IMR-90 (cell line): Measurements from ENCODE around the gene CRIM1.

ENCODE experiments used
- MXI1 ChIP-seq: IDR thresholded peaks from 2 replicates; pipeline ENCODE4 v1.6.1; 2012; ENCODE audit warnings: low read depth, mild to moderate bottlenecking, low read length, moderate library complexity, borderline replicate concordance
- POLR2A ChIP-seq: IDR thresholded peaks from 2 replicates; pipeline ENCODE4 v1.6.1; 2012; ENCODE audit warnings: mild to moderate bottlenecking, low read depth, low read length
- RAD21 ChIP-seq: IDR thresholded peaks from 2 replicates; pipeline ENCODE4 v1.6.1; 2012; ENCODE audit warnings: low read length, improper control_type of control experiment
- RCOR1 ChIP-seq: IDR thresholded peaks from 2 replicates; pipeline ENCODE4 v1.6.1; 2012; ENCODE audit warnings: mild to moderate bottlenecking, low read length, improper control_type of control experiment; ENCODE audit not compliant: insufficient replicate concordance
- TF ChIP-seq, protein P1 (sequence below): conservative IDR thresholded peaks from 2 replicates; pipeline ENCODE4 v1.5.1; 2012; ENCODE audit warnings: mild to moderate bottlenecking, low read depth, low read length, improper control_type of control experiment

DNA sequence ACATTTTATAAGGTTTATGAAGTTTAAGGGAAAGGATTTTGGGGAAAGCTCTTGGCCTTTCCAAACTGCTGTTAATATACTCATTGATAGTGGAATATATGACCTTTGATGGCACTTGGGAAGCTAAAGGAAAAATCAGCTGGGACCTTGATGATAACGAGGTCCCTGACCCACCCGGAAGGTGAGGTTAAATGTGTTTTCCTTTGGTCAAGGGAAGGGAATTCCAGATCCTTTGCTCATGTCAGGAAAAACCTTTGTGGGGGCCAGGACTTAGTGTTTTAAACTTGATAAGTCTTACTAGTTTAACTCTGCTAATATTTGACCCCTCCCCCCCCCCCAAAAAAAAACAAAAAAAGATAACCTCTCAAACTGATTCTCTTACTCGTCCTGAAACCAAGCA lies 50.7 kb downstream of the CRIM1 start:
- TF ChIP-seq, protein P1, sequence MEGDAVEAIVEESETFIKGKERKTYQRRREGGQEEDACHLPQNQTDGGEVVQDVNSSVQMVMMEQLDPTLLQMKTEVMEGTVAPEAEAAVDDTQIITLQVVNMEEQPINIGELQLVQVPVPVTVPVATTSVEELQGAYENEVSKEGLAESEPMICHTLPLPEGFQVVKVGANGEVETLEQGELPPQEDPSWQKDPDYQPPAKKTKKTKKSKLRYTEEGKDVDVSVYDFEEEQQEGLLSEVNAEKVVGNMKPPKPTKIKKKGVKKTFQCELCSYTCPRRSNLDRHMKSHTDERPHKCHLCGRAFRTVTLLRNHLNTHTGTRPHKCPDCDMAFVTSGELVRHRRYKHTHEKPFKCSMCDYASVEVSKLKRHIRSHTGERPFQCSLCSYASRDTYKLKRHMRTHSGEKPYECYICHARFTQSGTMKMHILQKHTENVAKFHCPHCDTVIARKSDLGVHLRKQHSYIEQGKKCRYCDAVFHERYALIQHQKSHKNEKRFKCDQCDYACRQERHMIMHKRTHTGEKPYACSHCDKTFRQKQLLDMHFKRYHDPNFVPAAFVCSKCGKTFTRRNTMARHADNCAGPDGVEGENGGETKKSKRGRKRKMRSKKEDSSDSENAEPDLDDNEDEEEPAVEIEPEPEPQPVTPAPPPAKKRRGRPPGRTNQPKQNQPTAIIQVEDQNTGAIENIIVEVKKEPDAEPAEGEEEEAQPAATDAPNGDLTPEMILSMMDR, result no peak
- TF ChIP-seq RAD21 (no peak), MXI1 (no peak), RCOR1 (no peak), POLR2A (no peak)
